HG03520 (cell line): ENCODE data around the gene CAMSAP1.

Experiments used
- ATAC-seq: cut with Tn5 transposase; IDR thresholded peaks from one replicate; pipeline ENCODE4 v1.9.1; 2021; ENCODE audit warnings: mild to moderate bottlenecking, moderate library complexity; ENCODE audit not compliant: unreplicated experiment

Gene CAMSAP1

GRCh38 chr9:135847833-135848232, 59.5 kb downstream of the CAMSAP1 start:
- ATAC-seq, result no peak

- ATAC-seq, result no peak
These were observed 66.8 kb downstream of the CAMSAP1 start for GRCh38 chr9:135840539-135840938.

- no peak for ATAC-seq
These were observed 67.2 kb downstream of the CAMSAP1 start for GRCh38 chr9:135840107-135840506.

GRCh38 chr9:135839516-135839915, 67.8 kb downstream of the CAMSAP1 start:
- ATAC-seq, result no peak

- no peak for ATAC-seq
These were observed 72.2 kb downstream of the CAMSAP1 start for GRCh38 chr9:135835131-135835530.

- no peak for ATAC-seq
These were observed 73.5 kb downstream of the CAMSAP1 start for GRCh38 chr9:135833864-135834263.

GRCh38 chr9:135830496-135830895, 76.8 kb downstream of the CAMSAP1 start:
- no peak for ATAC-seq

GRCh38 chr9:135828656-135829055, 78.7 kb downstream of the CAMSAP1 start:
- no peak for ATAC-seq

- no peak for ATAC-seq
These were observed 79.3 kb downstream of the CAMSAP1 start for GRCh38 chr9:135827866-135828580.

- no peak for ATAC-seq
These were observed 80.0 kb downstream of the CAMSAP1 start for GRCh38 chr9:135827301-135827700.

- ATAC-seq, result no peak
These were observed 81.2 kb downstream of the CAMSAP1 start for GRCh38 chr9:135826188-135826545.

GRCh38 chr9:135825435-135826187, 81.7 kb downstream of the CAMSAP1 start:
- ATAC-seq, result no peak

GRCh38 chr9:135823036-135823435, 84.3 kb downstream of the CAMSAP1 start:
- ATAC-seq, result no peak

- no peak for ATAC-seq
These were observed 85.0 kb downstream of the CAMSAP1 start for GRCh38 chr9:135822374-135822755.

GRCh38 chr9:135821733-135822373, 85.5 kb downstream of the CAMSAP1 start:
- no peak for ATAC-seq

GRCh38 chr9:135821116-135821515, 86.2 kb downstream of the CAMSAP1 start:
- ATAC-seq, result no peak

- ATAC-seq, result no peak
These were observed 86.7 kb downstream of the CAMSAP1 start for GRCh38 chr9:135820661-135821060.

GRCh38 chr9:135819905-135820304, 87.4 kb downstream of the CAMSAP1 start:
- ATAC-seq, result no peak

- no peak for ATAC-seq
These were observed 88.4 kb downstream of the CAMSAP1 start for GRCh38 chr9:135818718-135819475.

GRCh38 chr9:135817951-135818717, 89.2 kb downstream of the CAMSAP1 start:
- ATAC-seq, result no peak

GRCh38 chr9:135816651-135816970, 90.7 kb downstream of the CAMSAP1 start:
- ATAC-seq, result no peak
